Placental pericyte (primary cell): ENCODE data around the gene DUSP14. TPM values are rescaled to one million over a fixed set of nuclear protein-coding genes. Genes with fewer than 3 reads are reported as not detected.

Experiments used
- total RNA-seq: library from RNA; depleted of rRNA; stranded (reverse); fragments of >200 nt; gene quantifications from 2 replicates; pipeline ENCODE4 v1.2.3, GENCODE V29; 2012

The DUSP14 gene, protein sequence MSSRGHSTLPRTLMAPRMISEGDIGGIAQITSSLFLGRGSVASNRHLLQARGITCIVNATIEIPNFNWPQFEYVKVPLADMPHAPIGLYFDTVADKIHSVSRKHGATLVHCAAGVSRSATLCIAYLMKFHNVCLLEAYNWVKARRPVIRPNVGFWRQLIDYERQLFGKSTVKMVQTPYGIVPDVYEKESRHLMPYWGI
- 46.6 and 72.6 TPM in 2 replicates for total RNA-seq

DNA sequence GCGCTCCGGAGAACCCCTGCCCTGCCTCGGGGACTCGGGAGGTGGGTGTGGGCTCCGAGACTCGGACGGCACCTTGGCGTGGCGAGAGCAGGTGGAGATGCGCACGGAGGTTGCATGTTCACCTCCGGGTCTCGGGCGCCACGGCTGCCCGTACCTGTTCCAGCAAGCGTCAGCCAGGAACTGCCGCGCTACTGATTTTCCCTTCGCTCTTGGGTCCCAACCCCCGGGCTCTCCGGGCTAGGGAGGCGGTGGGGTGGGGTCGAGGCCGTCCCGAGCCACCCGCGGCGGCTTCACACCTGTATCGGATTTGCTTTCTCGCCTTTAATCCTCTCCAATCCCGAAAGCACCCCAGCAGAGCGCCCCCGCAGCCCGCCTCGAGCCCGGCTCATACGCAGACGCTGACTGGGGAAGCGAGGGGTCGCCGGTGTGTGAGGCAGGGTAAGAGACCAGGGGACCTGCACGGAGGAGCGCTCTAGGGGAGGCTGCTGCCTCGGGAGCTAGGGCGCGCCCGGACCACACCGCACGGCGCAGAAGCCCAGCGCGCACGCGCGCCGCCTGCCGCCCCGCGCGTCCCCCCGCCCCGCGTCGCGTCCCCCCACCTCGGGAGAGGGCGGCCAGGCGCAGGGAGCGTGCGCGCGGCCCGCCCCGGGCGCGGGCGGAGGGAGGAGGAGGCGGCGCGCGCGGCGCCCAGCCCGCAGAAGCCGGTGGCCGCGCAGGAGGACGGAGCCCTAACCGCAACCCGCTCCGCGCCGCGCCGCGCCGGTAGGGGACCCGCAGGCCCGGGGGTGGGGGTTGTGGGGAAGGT lies at the start of gene DUSP14:
Gene DUSP14 (plus strand): TSS at position 695 of the 805 bp plus-strand sequence. CDS start 22,382 bp downstream, outside the sequence.

Other genes starting within 250 kb of the DUSP14 start
- gene C17orf78, start 113.9 kb upstream of the DUSP14 start, total RNA-seq = not detected in 2 replicates
- 56.0 and 74.4 TPM in 2 replicates for gene ACACA, start 83.1 kb upstream of the DUSP14 start, total RNA-seq
- 16.0 and 16.6 TPM in 2 replicates for gene TADA2A, start 83.0 kb upstream of the DUSP14 start, total RNA-seq
- 12.3 and 17.8 TPM in 2 replicates for gene SYNRG, start 119.5 kb downstream of the DUSP14 start, total RNA-seq
- gene DDX52, start 153.6 kb downstream of the DUSP14 start, total RNA-seq = 19.5 and 32.6 TPM in 2 replicates